Measurements from ENCODE around the gene SRPK1.

SRPK1 gene

DNA sequence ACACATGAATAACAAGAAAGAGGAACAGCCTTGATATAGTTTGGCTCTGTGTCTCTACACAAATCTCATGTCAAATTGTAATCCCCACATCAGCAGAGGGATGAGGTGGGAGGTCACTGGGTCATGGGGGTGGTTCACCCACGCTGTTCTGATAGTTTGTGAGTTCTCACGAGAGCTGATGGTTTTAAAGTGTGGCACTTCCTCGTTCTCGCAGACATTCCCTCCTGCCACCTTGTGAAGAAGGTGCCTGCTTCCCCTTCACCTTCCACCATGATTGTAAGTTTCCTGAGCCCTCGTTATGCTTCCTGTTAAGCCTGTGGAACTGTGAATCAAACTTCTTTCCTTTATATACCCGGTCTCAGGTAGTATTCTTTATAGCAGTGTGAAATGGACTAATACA is 13.1 kb downstream of the SRPK1 start:
- TF ChIP-seq, protein P1, sequence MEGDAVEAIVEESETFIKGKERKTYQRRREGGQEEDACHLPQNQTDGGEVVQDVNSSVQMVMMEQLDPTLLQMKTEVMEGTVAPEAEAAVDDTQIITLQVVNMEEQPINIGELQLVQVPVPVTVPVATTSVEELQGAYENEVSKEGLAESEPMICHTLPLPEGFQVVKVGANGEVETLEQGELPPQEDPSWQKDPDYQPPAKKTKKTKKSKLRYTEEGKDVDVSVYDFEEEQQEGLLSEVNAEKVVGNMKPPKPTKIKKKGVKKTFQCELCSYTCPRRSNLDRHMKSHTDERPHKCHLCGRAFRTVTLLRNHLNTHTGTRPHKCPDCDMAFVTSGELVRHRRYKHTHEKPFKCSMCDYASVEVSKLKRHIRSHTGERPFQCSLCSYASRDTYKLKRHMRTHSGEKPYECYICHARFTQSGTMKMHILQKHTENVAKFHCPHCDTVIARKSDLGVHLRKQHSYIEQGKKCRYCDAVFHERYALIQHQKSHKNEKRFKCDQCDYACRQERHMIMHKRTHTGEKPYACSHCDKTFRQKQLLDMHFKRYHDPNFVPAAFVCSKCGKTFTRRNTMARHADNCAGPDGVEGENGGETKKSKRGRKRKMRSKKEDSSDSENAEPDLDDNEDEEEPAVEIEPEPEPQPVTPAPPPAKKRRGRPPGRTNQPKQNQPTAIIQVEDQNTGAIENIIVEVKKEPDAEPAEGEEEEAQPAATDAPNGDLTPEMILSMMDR (IDR thresholded peaks at IDR 0.05): no peak

DNA sequence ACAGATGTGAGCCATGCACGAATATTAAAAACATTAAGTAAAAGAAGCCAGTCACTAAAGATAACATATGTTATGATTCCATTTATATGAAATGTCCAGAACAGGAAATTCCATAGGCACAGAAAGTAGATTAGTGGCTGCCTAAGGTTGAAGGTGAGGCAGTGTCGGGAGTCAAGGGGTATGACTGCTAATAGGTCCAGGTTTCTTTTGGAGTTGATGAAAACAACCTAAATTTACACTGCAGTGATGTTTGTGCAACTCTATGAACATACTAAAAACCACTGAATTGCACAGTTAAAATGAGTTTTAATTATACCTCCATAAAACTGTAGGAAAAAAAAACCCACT is 14.4 kb downstream of the SRPK1 start:
- TF ChIP-seq, protein P1 (IDR thresholded peaks at IDR 0.05): no peak

DNA sequence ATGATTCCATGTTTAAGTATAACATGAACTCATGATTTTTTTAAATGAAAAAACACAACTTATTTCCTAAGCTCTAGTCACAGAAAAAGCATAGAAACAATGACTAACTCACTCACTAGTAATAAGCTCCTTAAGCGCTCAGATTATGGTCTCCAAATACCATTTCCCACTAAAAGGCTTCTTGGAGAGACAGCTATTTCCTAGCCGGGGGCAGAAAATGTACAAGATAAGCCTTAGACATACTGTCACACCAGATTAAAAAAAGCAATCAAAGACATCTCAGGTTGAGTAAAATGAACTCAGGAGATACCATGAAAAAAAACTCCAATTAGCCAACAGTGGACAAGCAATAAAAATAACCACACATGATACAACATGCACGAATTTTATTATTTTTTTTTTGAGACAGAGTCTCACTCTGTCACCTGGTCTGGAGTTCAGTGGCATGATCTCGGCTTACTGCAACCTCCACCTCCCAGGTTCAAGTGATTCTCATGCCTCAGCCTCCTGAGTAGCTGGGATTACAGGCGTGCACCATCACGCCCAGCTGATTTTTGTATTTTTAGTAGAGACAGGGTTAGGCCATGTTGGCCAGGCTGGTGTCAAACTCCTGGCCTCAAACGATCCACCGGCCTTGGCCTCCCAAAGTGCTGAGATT is 14.9 kb downstream of the SRPK1 start:
- TF ChIP-seq, protein P1 (IDR thresholded peaks at IDR 0.05): no peak

DNA sequence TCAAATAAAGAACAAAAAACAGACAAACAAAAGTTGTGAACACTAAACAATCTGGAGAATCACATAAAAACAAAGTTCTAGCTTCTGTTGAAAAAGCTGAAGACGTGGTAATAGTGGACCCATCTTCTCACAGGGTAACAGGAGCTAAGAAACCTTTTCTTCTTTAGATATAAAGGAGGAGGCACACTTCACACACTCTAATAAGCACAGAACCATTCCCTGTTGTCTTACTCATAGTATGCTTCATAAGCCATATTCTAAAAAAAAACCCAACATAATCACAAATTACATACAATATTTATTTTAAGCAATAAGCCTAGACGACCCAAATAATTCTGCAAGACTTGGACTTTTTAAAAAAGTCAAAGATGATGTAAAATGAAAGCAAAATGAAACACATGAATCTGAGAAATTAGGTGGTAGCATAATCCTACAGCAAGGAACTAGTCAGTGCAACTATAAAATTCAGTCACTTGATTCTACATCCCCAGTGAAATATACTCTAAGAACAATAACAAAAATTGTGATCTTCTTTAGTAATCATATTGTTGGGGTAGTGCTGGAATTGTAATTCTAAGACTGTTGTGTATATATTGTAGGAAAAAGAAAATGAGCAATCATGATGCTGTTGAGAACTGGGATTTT is 15.6 kb downstream of the SRPK1 start:
- TF ChIP-seq, protein P1 (IDR thresholded peaks at IDR 0.05): no peak

DNA sequence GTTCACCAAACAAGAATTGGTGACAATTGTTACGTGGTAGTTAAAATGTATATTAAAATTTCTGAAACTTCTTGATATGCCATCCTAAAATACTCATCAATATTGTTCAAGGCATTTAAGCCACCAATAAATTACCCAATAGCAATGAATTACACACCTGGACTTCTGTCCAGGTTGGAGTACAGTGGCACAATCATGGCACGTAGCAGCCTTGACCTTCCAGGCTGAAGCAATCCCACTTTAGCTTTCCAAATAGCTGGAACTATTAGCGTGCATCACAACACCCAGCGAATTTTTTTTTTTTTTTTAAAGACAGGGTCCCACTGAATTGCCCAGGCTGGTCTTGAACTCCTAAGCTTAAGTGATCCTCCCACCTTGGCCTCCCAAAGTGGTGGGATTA is 17.2 kb downstream of the SRPK1 start:
- TF ChIP-seq, protein P1 (IDR thresholded peaks at IDR 0.05): no peak

DNA sequence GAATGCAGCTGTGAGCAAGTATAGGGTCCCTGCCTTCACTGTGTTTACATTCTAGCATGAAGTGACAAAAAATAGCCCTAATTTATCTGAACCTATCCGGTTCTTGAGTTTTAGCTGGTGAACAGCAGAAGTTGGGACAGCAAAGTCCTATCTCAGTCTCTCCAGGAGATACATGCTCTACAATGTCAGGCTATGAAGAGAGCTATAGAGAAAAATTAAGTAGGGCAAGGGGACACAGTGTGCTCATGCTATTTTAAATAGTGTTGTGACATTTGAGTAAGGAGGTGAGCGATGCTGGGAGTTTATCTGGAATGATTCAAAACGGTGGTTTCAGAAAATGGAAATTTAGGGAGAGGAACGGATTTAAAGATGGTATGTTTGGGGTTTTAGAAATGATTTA is 20.4 kb downstream of the SRPK1 start:
- TF ChIP-seq, protein P1 (IDR thresholded peaks at IDR 0.05): no peak

DNA sequence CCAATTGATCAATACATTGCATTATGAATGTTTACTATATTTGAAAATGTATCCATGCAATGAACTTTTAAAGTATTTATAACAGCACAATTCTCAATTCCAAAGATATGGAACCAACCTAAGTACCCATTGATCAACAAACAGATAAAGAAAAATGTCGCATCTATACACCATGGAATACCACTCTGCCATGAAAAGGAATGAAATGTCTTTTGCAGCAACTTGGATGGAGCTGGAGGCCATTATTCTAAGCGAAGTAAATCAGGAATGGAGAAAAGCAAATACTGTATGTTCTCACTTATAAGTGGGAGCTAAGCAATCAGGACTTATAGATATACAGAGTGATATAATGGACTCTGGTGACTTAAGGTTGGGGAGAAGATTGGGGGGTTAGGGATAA is 22.9 kb downstream of the SRPK1 start:
- TF ChIP-seq, protein P1 (IDR thresholded peaks at IDR 0.05): no peak

Measured in LNCAP (cell line).